Measurements from ENCODE around the gene DOCK4. TPM values are rescaled to one million over a fixed set of nuclear protein-coding genes. Genes with fewer than 3 reads are reported as not detected.

Gene DOCK4
- total RNA-seq, 4 donors from 2014 or later: 12.7 to 28.4 (median 19.5) TPM

DNA sequence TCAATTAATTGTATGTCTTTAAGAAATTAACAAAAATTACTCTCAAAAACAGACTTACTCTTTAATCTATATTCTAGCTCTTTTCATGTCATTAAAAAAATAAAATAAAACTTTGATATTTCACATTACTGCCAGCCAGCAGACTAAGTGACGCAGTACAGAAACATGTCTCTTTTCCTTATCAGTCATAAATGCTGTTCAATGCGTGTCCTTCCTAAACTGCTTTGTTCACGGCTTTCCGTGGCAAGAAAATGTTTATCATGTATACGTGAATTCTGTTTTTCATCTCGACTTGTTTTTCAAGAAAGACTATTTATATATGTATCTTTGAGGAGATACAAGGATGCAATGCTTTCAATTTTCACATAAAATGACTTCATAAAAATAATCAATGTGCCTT lies 182.4 kb downstream of the DOCK4 start:
- no peak overlapping the region for H3K4me3 ChIP-seq
- DNase-seq: no peak
- H3K4me1 ChIP-seq: peaks cover 0 to 11% (median 0%) of the 10 kb centered on the region in 4 donors
- H3K27ac ChIP-seq: no peak overlapping the region
- intact Hi-C loops (cut with DNase I; ENCODE audit: low total_unique reads) (no loop called here), in situ Hi-C loops (cut with MboI; ENCODE audit: low pct_ligation_motif_present in 1 of 4, low pct_unique_long_range_greater_than_20kb in 1 of 4, low sequenced_read_pairs in 3 of 4) (no loop called here)
- 83 to 92% methylated on average over 6 of the region's 6 CpGs for WGBS, 2 donors (ENCODE audit: low coverage in 1 of 2)
- TF ChIP-seq POLR2A (IDR thresholded peaks at IDR 0.05): no peak
- no peak for TF ChIP-seq POLR2AphosphoS5 (IDR thresholded peaks at IDR 0.05)
- no peak for TF ChIP-seq EP300 (IDR thresholded peaks at IDR 0.05; ENCODE audit: low read depth)
- TF ChIP-seq, protein P1, sequence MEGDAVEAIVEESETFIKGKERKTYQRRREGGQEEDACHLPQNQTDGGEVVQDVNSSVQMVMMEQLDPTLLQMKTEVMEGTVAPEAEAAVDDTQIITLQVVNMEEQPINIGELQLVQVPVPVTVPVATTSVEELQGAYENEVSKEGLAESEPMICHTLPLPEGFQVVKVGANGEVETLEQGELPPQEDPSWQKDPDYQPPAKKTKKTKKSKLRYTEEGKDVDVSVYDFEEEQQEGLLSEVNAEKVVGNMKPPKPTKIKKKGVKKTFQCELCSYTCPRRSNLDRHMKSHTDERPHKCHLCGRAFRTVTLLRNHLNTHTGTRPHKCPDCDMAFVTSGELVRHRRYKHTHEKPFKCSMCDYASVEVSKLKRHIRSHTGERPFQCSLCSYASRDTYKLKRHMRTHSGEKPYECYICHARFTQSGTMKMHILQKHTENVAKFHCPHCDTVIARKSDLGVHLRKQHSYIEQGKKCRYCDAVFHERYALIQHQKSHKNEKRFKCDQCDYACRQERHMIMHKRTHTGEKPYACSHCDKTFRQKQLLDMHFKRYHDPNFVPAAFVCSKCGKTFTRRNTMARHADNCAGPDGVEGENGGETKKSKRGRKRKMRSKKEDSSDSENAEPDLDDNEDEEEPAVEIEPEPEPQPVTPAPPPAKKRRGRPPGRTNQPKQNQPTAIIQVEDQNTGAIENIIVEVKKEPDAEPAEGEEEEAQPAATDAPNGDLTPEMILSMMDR (IDR thresholded peaks at IDR 0.05): no peak
- H3K36me3 ChIP-seq: no peaks in the 10 kb centered on the region
- H3K9me3 ChIP-seq: no peaks in the 10 kb centered on the region
- H3K27me3 ChIP-seq: no peaks in the 10 kb centered on the region

DNA sequence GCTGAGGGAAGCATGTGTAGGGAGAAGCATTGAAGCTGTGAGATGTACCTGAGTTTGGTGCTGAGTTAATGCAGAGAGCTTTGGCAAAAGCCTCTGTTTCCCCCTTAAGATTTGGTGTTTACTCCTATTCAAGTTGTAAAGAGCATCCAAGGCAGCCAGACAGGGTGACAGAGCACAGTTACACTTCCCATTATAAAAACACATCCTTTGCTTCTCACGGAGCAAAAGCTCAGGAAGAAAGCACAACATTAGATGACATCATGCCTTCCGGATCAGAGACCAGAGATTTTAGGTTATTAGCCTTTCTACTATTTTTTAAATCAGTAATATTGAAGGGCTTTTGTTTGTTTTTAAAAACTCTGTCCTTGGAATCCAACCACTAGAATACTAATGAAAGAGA lies 182.9 kb downstream of the DOCK4 start:
- Histone ChIP-seq H3K4me1 (peaks cover 0 to 11% (median 0%) of the 10 kb centered on the region in 4 donors), H3K27ac (no peak overlapping the region), H3K4me3 (no peak overlapping the region), H3K36me3 (no peaks in the 10 kb centered on the region), H3K27me3 (no peaks in the 10 kb centered on the region), H3K9me3 (no peaks in the 10 kb centered on the region)
- no peak for DNase-seq
- TF ChIP-seq POLR2A (IDR thresholded peaks at IDR 0.05) (no peak), POLR2AphosphoS5 (IDR thresholded peaks at IDR 0.05) (no peak), EP300 (IDR thresholded peaks at IDR 0.05; ENCODE audit: low read depth) (no peak)
- TF ChIP-seq, protein P1 (IDR thresholded peaks at IDR 0.05): no peak
- WGBS, 2 donors (ENCODE audit: low coverage in 1 of 2): 72 to 87% methylated on average over 2 of the region's 2 CpGs
- intact Hi-C loops (cut with DNase I; ENCODE audit: low total_unique reads): no loop called here
- in situ Hi-C loops (cut with MboI; ENCODE audit: low pct_ligation_motif_present in 1 of 4, low pct_unique_long_range_greater_than_20kb in 1 of 4, low sequenced_read_pairs in 3 of 4): no loop called here

DNA sequence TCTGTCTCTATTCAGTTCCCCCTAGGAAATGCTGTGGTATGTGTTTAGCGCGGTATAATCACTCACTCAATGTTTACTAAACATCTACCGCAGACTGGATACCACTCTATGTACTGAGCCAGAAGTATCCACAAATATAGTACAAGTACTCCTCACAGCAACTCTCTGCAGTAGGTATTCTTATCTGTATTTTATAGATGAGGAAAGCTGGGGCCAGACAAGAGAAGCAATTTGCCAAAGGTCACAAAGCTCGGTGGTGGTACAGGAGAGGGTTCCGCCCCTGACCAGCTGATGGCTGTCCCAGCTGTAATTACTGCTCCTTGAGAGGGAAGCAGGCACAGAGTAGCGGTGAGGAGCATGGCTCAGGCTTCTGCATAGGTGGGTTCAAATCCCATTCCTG lies 184.1 kb downstream of the DOCK4 start:
- intact Hi-C loops (cut with DNase I; ENCODE audit: low total_unique reads) (no loop called here), in situ Hi-C loops (cut with MboI; ENCODE audit: low pct_ligation_motif_present in 1 of 4, low pct_unique_long_range_greater_than_20kb in 1 of 4, low sequenced_read_pairs in 3 of 4) (no loop called here)
- H3K4me3 ChIP-seq: no peak overlapping the region
- H3K27ac ChIP-seq: no peak overlapping the region
- no peaks in the 10 kb centered on the region for H3K36me3 ChIP-seq
- TF ChIP-seq POLR2A (IDR thresholded peaks at IDR 0.05) (no peak), POLR2AphosphoS5 (IDR thresholded peaks at IDR 0.05) (no peak), EP300 (IDR thresholded peaks at IDR 0.05; ENCODE audit: low read depth) (no peak)
- TF ChIP-seq, protein P1 (IDR thresholded peaks at IDR 0.05): no peak
- H3K9me3 ChIP-seq: no peaks in the 10 kb centered on the region
- WGBS, 2 donors (ENCODE audit: low coverage in 1 of 2): 39 to 44% methylated on average over 3 to 6 of the region's 6 CpGs
- peak; percentile 27 for DNase-seq
- peaks cover 0 to 11% (median 0%) of the 10 kb centered on the region in 4 donors for H3K4me1 ChIP-seq
- no peaks in the 10 kb centered on the region for H3K27me3 ChIP-seq

DNA sequence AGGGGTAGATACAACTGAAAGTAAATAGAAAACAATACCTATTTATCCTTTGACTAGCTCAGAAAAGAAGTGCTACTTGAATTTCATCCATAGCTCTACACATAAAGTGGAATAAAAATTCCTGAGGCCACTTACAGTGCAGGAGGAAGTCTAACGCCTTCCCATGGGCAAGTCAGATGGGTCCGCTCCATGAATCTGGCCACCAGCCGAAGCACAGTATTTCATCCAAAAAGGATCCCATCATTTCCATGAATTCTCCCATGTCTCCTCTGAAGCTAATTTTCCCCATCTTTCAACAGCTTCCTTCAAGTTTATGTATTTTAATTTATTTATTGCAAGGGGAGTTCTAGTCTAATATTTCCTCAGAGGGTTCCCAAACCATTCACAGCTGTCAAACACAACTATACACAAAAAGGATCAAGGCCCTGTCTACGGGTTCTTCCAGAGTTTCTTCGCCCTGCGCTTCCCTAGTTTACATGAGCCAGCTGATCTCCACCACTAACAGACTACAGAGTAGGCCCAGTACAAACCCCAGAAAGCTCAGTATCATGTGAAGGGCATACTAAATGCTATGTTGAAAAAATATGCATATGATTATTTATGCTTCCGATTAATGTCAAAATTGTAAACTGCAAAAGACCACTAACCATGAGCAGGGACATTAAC lies 184.7 kb downstream of the DOCK4 start:
- 79 to 87% methylated on average over 7 of the region's 7 CpGs for WGBS, 2 donors (ENCODE audit: low coverage in 1 of 2)

More for the DNA sequence above, 184.7 kb downstream of the DOCK4 start:
- intact Hi-C loops (cut with DNase I; ENCODE audit: low total_unique reads) (no loop called here), in situ Hi-C loops (cut with MboI; ENCODE audit: low pct_ligation_motif_present in 1 of 4, low pct_unique_long_range_greater_than_20kb in 1 of 4, low sequenced_read_pairs in 3 of 4) (no loop called here)
- DNase-seq: no peak
- Histone ChIP-seq H3K4me3 (no peak overlapping the region), H3K4me1 (peaks cover 0 to 11% (median 0%) of the 10 kb centered on the region in 4 donors), H3K36me3 (no peaks in the 10 kb centered on the region), H3K27ac (no peak overlapping the region), H3K27me3 (no peaks in the 10 kb centered on the region), H3K9me3 (no peaks in the 10 kb centered on the region)
- TF ChIP-seq EP300 (IDR thresholded peaks at IDR 0.05; ENCODE audit: low read depth) (no peak), POLR2AphosphoS5 (IDR thresholded peaks at IDR 0.05) (no peak), POLR2A (IDR thresholded peaks at IDR 0.05) (no peak)
- TF ChIP-seq, protein P1 (IDR thresholded peaks at IDR 0.05): no peak
